Measurements from ENCODE around the gene FAM50A. TPM values are rescaled to one million over a fixed set of nuclear protein-coding genes. Genes with fewer than 3 reads are reported as not detected.
A peak's percentile ranks its signal among the peaks of the same experiment; 100 is the strongest.

Gene FAM50A
- total and polyA plus RNA-seq, 2 donors (not counting 1 experiment from before 2014, with no cell fraction given): 44.5 to 79.8 TPM

- Histone ChIP-seq H3K27ac (ENCODE audit: low read length in 2 of 2) (no peak overlapping the region), H4K20me1 (ENCODE audit: control insufficient read depth, insufficient read depth, low read length, poor library complexity, severe bottlenecking) (peaks cover 30% of the 10 kb centered on the region), H3K4me1 (ENCODE audit: control insufficient read depth in 2 of 2, insufficient read depth in 2 of 2, low read length in 2 of 2) (peaks cover 12 to 20% of the 10 kb centered on the region in 2 donors), H3K9ac (ENCODE audit: low read length) (no peak overlapping the region), H3K36me3 (replicated peaks in 1 of 2; ENCODE audit: control extremely low read depth in 1 of 2, control insufficient read depth in 1 of 2, extremely low read depth in 1 of 2, insufficient read depth in 2 of 2, low read length in 1 of 2) (peaks cover 0 to 24% of the 10 kb centered on the region in 2 experiments), H3K9me3 (ENCODE audit: control extremely low read depth in 1 of 3, control insufficient read depth in 2 of 3, insufficient read depth in 1 of 3, low read length in 2 of 3) (no peaks in the 10 kb centered on the region), H3K4me2 (replicated peaks; ENCODE audit: low read depth, low read length, poor library complexity, severe bottlenecking) (no peak overlapping the region), H2AFZ (ENCODE audit: insufficient read depth, low read depth, low read length, poor library complexity, severe bottlenecking) (no peak overlapping the region), H3K27me3 (replicated peaks in 1 of 4; ENCODE audit: control extremely low read depth in 1 of 4, control insufficient read depth in 3 of 4, insufficient read depth in 4 of 4, low read length in 3 of 4) (no peaks in the 10 kb centered on the region), H3K79me2 (ENCODE audit: control insufficient read depth, insufficient read depth, low read length) (no peaks in the 10 kb centered on the region), H3K4me3 (ENCODE audit: control extremely low read depth in 1 of 5, extremely low read depth in 1 of 5, insufficient read depth in 1 of 5, low read depth in 2 of 5, low read length in 4 of 5) (no peak overlapping the region)
- ChIA-PET CTCF (no interaction called here), POLR2A (interaction anchor here (0.5 to 0.6 kb wide), 2 partner anchors 100 to 308 kb away, joined by 4 read pairs; no protein-coding TSS in a partner anchor)
- H3K4me1 Mint-ChIP-seq: peaks cover 17% of the 10 kb centered on the region
- DNase-seq: no peak
- WGBS (ENCODE audit: insufficient coverage): 73% methylated on average over 2 of the region's 6 CpGs
- TF ChIP-seq EZH2 (IDR thresholded peaks at IDR 0.05; ENCODE audit: borderline replicate concordance, insufficient read depth, low read depth, low read length, poor library complexity, severe bottlenecking) (no peak), CTCF (IDR thresholded peaks at IDR 0.05) (no peak)
- H3K27me3 Mint-ChIP-seq: no peaks in the 10 kb centered on the region
- peak overlapping the region; percentile 20 for H3K27ac Mint-ChIP-seq
- intact Hi-C loops (cut with micrococcal nuclease): no loop called here
- peak overlapping the region; percentile 26 for H3K4me3 Mint-ChIP-seq
- ATAC-seq (ENCODE audit: low read depth): no peak
- H3K9me3 Mint-ChIP-seq (ENCODE audit: insufficient read depth): no peaks in the 10 kb centered on the region
Observed at GRCh38 chrX:154401045-154401799, 42.7 kb upstream of the FAM50A start.

GRCh38 chrX:154401918-154402621, 41.9 kb upstream of the FAM50A start:
- Histone ChIP-seq H2AFZ (ENCODE audit: insufficient read depth, low read depth, low read length, poor library complexity, severe bottlenecking) (no peak overlapping the region), H3K4me2 (replicated peaks; ENCODE audit: low read depth, low read length, poor library complexity, severe bottlenecking) (no peak overlapping the region), H3K36me3 (replicated peaks in 1 of 2; ENCODE audit: control extremely low read depth in 1 of 2, control insufficient read depth in 1 of 2, extremely low read depth in 1 of 2, insufficient read depth in 2 of 2, low read length in 1 of 2) (peaks cover 0 to 24% of the 10 kb centered on the region in 2 experiments), H4K20me1 (ENCODE audit: control insufficient read depth, insufficient read depth, low read length, poor library complexity, severe bottlenecking) (peaks cover 30% of the 10 kb centered on the region), H3K4me3 (ENCODE audit: control extremely low read depth in 1 of 5, extremely low read depth in 1 of 5, insufficient read depth in 1 of 5, low read depth in 2 of 5, low read length in 4 of 5) (no peak overlapping the region), H3K9me3 (ENCODE audit: control extremely low read depth in 1 of 3, control insufficient read depth in 2 of 3, insufficient read depth in 1 of 3, low read length in 2 of 3) (no peaks in the 10 kb centered on the region), H3K4me1 (ENCODE audit: control insufficient read depth in 2 of 2, insufficient read depth in 2 of 2, low read length in 2 of 2) (peaks cover 12 to 16% of the 10 kb centered on the region in 2 donors), H3K27me3 (replicated peaks in 1 of 4; ENCODE audit: control extremely low read depth in 1 of 4, control insufficient read depth in 3 of 4, insufficient read depth in 4 of 4, low read length in 3 of 4) (no peaks in the 10 kb centered on the region), H3K79me2 (ENCODE audit: control insufficient read depth, insufficient read depth, low read length) (no peaks in the 10 kb centered on the region), H3K27ac (ENCODE audit: low read length in 2 of 2) (no peak overlapping the region), H3K9ac (ENCODE audit: low read length) (no peak overlapping the region)
- Mint-ChIP-seq H3K4me3 (no peak overlapping the region), H3K9me3 (ENCODE audit: insufficient read depth) (no peaks in the 10 kb centered on the region), H3K27ac (no peak overlapping the region), H3K27me3 (no peaks in the 10 kb centered on the region), H3K4me1 (peaks cover 15% of the 10 kb centered on the region)
- intact Hi-C loops (cut with micrococcal nuclease): no loop called here
- POLR2A ChIA-PET: interaction anchor here (0.6 kb wide), 1 partner anchor 99 kb away, joined by 4 read pairs; no protein-coding TSS in a partner anchor
- no peak for TF ChIP-seq CTCF (IDR thresholded peaks at IDR 0.05)
- no peak for TF ChIP-seq EZH2 (IDR thresholded peaks at IDR 0.05; ENCODE audit: borderline replicate concordance, insufficient read depth, low read depth, low read length, poor library complexity, severe bottlenecking)
- DNase-seq: no peak
- no CpG with 5 or more reads among the region's 6 CpGs for WGBS (ENCODE audit: insufficient coverage)
- ATAC-seq (ENCODE audit: low read depth): no peak
- CTCF ChIA-PET: no interaction called here

Data from B cell (primary cell).